Chondrocyte (in vitro differentiated cells): ENCODE measurements around the gene SGMS1. TPM values are rescaled to one million over a fixed set of nuclear protein-coding genes. Genes with fewer than 3 reads are reported as not detected.
A peak's percentile ranks its signal among the peaks of the same experiment; 100 is the strongest.

Experiments used
- DNase-seq: peaks from one replicate; pipeline ENCODE4 v3.0.0; 2021; ENCODE audit warnings: mixed read lengths, low spot score
- H3K27ac Mint-ChIP-seq: one replicate; pipeline ENCODE4 v1.8.0; 2021; ENCODE audit warnings: mild to moderate bottlenecking, moderate library complexity, mixed read lengths; ENCODE audit not compliant: unreplicated experiment
- H3K27me3 Mint-ChIP-seq: 2 replicates; pipeline ENCODE4 v1.8.0; 2021; ENCODE audit warnings: low read depth, mixed read lengths
- H3K36me3 Mint-ChIP-seq: 2 replicates; pipeline ENCODE4 v1.8.0; 2021; ENCODE audit warnings: low read depth, mixed read lengths
- H3K4me1 Mint-ChIP-seq: 2 replicates; pipeline ENCODE4 v1.8.0; 2021; ENCODE audit warnings: low read depth, mild to moderate bottlenecking, mixed read lengths
- H3K4me3 Mint-ChIP-seq: one replicate; pipeline ENCODE4 v1.8.0; 2021; ENCODE audit warnings: mild to moderate bottlenecking, moderate library complexity, mixed read lengths; ENCODE audit not compliant: unreplicated experiment
- H3K9me3 Mint-ChIP-seq: 2 replicates; pipeline ENCODE4 v1.8.0; 2021; ENCODE audit warnings: low read depth, mixed read lengths
- total RNA-seq: library from RNA; stranded (reverse); gene quantifications from 3 replicates; pipeline ENCODE4 v1.2.1, GENCODE V29; 2021
- TF ChIP-seq, protein P1 (sequence below): fragments of 200-600 bp; sonication (generic); IDR thresholded peaks from 2 replicates; pipeline ENCODE4 v1.5.0; 2021; ENCODE audit warnings: antibody characterized with exemption, mild to moderate bottlenecking, moderate library complexity

Gene SGMS1
- total RNA-seq, 1 donor from 2014 or later = 27.1 TPM

- DNase-seq = no peak
- Mint-ChIP-seq H3K9me3 (no peaks in the 10 kb centered on the region), H3K4me1 (peaks cover 22% of the 10 kb centered on the region), H3K36me3 (no peaks in the 10 kb centered on the region), H3K27ac (no peak overlapping the region), H3K4me3 (no peak overlapping the region), H3K27me3 (no peaks in the 10 kb centered on the region)
- TF ChIP-seq, protein P1, sequence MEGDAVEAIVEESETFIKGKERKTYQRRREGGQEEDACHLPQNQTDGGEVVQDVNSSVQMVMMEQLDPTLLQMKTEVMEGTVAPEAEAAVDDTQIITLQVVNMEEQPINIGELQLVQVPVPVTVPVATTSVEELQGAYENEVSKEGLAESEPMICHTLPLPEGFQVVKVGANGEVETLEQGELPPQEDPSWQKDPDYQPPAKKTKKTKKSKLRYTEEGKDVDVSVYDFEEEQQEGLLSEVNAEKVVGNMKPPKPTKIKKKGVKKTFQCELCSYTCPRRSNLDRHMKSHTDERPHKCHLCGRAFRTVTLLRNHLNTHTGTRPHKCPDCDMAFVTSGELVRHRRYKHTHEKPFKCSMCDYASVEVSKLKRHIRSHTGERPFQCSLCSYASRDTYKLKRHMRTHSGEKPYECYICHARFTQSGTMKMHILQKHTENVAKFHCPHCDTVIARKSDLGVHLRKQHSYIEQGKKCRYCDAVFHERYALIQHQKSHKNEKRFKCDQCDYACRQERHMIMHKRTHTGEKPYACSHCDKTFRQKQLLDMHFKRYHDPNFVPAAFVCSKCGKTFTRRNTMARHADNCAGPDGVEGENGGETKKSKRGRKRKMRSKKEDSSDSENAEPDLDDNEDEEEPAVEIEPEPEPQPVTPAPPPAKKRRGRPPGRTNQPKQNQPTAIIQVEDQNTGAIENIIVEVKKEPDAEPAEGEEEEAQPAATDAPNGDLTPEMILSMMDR = no peak
These were observed 32.8 kb downstream of the SGMS1 start for GRCh38 chr10:50590935-50591334.

- H3K36me3 Mint-ChIP-seq = no peaks in the 10 kb centered on the region
- peaks cover 9% of the 10 kb centered on the region for H3K4me1 Mint-ChIP-seq
- no peaks in the 10 kb centered on the region for H3K9me3 Mint-ChIP-seq
- TF ChIP-seq, protein P1 = no peak
- DNase-seq = no peak
- no peaks in the 10 kb centered on the region for H3K27me3 Mint-ChIP-seq
- H3K27ac Mint-ChIP-seq = peak overlapping the region; percentile 76
- no peak overlapping the region for H3K4me3 Mint-ChIP-seq
These were observed 37.0 kb downstream of the SGMS1 start for GRCh38 chr10:50586740-50587088.

DNA sequence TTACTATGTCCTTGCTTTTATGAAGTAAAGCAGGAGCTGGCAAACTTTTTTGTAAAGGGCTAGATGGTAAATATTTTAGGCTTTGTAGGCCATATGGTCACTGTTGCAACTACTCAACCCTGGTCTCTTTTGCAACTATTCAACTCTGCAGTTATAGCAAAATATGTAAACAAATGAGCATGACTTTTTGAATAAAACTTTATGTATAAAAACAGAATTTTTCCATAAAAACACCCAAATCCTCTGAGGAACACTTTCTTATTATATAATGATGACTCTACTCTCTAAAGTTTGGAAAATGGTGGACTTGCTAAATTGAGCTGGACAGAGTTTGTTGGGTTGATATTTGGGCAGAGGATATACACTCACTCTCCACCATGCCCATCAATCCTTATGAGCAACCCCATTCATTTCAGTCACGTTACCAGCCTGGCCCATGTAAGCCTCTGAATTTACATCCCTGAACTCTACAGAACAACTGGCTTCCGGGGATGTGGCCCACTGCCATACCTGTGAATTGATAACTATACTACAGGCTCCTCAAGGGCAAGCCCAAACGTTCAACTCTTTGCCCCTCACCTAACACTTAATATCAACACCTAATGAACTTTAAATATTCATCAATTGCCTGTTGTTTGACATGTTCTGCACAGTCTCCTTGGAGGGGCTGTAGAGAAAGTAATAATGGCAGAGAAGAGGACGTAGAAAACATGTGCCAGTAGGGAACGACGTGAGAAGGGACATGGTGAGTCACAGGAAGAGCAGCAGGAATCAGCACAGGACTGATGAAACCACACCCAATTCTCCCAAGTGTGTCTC lies 37.6 kb downstream of the SGMS1 start:
- Mint-ChIP-seq H3K9me3 (no peaks in the 10 kb centered on the region), H3K4me1 (peaks cover 9% of the 10 kb centered on the region), H3K27me3 (no peaks in the 10 kb centered on the region), H3K4me3 (no peak overlapping the region), H3K36me3 (no peaks in the 10 kb centered on the region), H3K27ac (peak overlapping the region; percentile 76)
- TF ChIP-seq, protein P1 = no peak
- DNase-seq = no peak

- DNase-seq = no peak
- Mint-ChIP-seq H3K27ac (no peak overlapping the region), H3K4me1 (peaks cover 11% of the 10 kb centered on the region)
These were observed 40.7 kb downstream of the SGMS1 start for GRCh38 chr10:50582766-50583762.

DNA sequence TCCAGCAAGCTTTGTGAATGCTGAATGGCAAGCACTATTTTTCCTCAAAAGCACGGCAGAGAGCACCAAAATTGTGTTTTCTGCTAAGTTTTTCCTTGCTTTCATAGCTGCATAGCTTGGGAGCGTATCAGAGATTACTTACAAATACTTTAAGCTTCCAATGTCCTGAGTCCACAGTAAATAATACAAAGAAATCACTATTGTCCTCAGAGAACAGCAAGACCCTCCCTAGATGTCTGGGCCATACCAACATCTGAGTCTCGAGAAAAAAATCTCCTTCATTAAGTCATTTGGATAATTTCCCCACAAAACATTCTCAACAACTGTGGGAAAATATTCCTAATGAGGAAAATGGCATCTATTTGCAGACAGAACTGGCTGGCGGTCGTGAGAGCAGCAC lies 41.7 kb downstream of the SGMS1 start:
- H3K4me1 Mint-ChIP-seq = peaks cover 21% of the 10 kb centered on the region

More at GRCh38 chr10:50582766-50583762, 40.7 kb downstream of the SGMS1 start:
- Mint-ChIP-seq H3K9me3 (no peaks in the 10 kb centered on the region), H3K27me3 (no peaks in the 10 kb centered on the region), H3K36me3 (peaks cover 2% of the 10 kb centered on the region), H3K4me3 (no peak overlapping the region)
- TF ChIP-seq, protein P1 = no peak

More for the DNA sequence above, 41.7 kb downstream of the SGMS1 start:
- TF ChIP-seq, protein P1 = no peak
- DNase-seq = no peak
- no peak overlapping the region for H3K27ac Mint-ChIP-seq
- peaks cover 2% of the 10 kb centered on the region for H3K36me3 Mint-ChIP-seq
- no peaks in the 10 kb centered on the region for H3K9me3 Mint-ChIP-seq
- H3K4me3 Mint-ChIP-seq = no peak overlapping the region
- H3K27me3 Mint-ChIP-seq = no peaks in the 10 kb centered on the region
